ENCODE measurements around the gene CRACR2A.

CRACR2A gene

DNA sequence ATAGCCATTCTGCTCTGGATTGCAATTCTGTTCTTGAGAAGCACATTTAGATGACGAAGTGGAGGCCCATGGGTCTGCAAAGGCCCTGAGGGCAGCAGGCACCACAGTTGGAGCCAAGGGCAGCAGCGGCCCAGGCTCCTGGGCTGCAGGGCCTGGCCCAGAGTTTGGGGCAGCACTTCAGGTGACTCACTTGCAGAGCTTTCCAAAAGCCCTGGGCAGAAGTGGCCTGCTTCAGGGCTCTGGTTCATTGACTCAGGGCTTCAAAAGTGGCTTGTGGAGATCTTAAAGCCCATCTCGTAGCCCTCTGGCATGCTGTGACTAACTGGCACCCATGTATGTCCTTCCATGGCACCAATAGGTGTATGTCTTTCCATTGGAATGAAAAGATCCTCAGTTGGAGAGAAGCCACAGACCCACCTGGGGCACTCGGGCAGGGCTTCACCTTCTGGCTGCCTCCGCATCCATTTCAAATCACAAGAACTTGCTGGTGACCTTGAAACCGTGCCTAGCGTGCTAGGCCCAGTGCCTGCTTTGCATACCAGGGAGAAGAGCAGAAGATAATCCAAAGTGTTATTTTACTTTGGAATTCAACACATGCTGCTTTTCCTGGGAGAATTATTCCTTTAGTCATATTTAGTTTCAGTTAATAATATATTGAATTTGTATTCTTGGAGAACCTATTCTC lies 155.2 kb downstream of the CRACR2A start:
- H3K4me3 ChIP-seq (ENCODE audit: control insufficient read depth, low read depth, low read length) = no peak overlapping the region
- TF ChIP-seq, protein P1, sequence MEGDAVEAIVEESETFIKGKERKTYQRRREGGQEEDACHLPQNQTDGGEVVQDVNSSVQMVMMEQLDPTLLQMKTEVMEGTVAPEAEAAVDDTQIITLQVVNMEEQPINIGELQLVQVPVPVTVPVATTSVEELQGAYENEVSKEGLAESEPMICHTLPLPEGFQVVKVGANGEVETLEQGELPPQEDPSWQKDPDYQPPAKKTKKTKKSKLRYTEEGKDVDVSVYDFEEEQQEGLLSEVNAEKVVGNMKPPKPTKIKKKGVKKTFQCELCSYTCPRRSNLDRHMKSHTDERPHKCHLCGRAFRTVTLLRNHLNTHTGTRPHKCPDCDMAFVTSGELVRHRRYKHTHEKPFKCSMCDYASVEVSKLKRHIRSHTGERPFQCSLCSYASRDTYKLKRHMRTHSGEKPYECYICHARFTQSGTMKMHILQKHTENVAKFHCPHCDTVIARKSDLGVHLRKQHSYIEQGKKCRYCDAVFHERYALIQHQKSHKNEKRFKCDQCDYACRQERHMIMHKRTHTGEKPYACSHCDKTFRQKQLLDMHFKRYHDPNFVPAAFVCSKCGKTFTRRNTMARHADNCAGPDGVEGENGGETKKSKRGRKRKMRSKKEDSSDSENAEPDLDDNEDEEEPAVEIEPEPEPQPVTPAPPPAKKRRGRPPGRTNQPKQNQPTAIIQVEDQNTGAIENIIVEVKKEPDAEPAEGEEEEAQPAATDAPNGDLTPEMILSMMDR (conservative IDR thresholded peaks at IDR 0.05; ENCODE audit: control insufficient read depth, insufficient read depth, low read depth, low read length) = no peak
- no peak for DNase-seq (ENCODE audit: low read depth)

DNA sequence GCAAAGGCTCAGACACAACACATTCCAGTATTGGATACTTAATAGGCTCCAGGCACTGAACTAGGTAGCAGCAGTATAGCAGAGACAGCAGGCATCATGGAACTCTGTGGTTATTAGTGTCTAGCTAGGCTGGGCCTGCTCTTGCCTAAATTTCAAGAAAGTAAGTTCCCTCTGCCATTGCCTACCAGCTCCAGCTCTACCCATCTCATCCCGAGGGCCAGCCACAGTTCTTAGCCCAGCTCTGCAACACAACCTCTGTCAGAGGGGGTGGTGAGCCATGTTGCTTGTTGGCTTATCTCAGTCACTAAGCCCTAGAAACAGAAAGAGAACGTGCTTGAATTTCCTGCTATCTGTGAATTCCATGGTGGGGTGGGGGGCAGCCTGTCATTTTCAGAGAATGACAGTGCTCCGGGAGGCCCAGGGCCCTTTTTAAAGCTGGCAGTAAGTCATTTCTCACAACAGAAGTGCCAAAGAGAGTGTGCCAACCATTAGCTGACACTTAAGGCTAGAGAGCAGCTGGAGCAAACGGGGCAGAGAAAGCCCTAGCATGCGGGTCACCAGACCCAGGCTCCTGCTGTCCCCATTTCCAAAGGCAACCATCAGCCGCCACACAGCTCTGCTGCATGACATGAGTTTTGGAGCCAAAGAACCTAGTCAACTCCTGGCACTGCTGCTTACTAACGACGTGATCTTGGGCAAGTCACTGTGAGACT lies 156.1 kb downstream of the CRACR2A start:
- no peak overlapping the region for H3K4me3 ChIP-seq (ENCODE audit: control insufficient read depth, low read depth, low read length)
- no peak for DNase-seq (ENCODE audit: low read depth)
- TF ChIP-seq, protein P1 (conservative IDR thresholded peaks at IDR 0.05; ENCODE audit: control insufficient read depth, insufficient read depth, low read depth, low read length) = no peak

DNA sequence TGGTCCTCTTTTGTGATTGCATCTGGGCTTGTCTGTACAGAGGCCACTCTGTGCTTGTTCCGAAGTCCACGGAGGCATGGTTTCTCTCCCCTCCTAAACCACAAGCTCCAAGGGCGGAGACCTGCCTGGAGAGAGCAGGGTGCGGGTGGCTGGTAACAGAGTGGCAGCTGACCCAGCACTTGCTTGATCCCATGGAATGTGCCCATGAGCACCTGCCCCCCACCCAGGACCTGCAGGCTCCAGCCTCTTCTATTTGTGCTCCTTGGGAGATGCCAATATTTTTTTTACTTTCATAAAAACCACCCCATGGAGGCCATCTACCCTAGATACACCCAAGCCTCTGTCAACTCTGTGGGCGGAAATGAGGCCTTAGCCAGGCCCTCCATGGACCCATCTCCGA lies 157.2 kb downstream of the CRACR2A start:
- DNase-seq (ENCODE audit: low read depth) = no peak
- H3K4me3 ChIP-seq (ENCODE audit: control insufficient read depth, low read depth, low read length) = no peak overlapping the region
- TF ChIP-seq, protein P1 (conservative IDR thresholded peaks at IDR 0.05; ENCODE audit: control insufficient read depth, insufficient read depth, low read depth, low read length) = no peak

- TF ChIP-seq, protein P1 (conservative IDR thresholded peaks at IDR 0.05; ENCODE audit: control insufficient read depth, insufficient read depth, low read depth, low read length) = no peak
- no peak for DNase-seq (ENCODE audit: low read depth)
Measured at GRCh38 chr12:3594966-3595365, 157.9 kb downstream of the CRACR2A start.

GRCh38 chr12:3593906-3594483 lies 158.9 kb downstream of the CRACR2A start:
- DNase-seq (ENCODE audit: low read depth) = no peak
- no peak overlapping the region for H3K4me3 ChIP-seq (ENCODE audit: control insufficient read depth, low read depth, low read length)
- TF ChIP-seq, protein P1 (conservative IDR thresholded peaks at IDR 0.05; ENCODE audit: control insufficient read depth, insufficient read depth, low read depth, low read length) = no peak

More at GRCh38 chr12:3594966-3595365, 157.9 kb downstream of the CRACR2A start:
- no peak overlapping the region for H3K4me3 ChIP-seq (ENCODE audit: control insufficient read depth, low read depth, low read length)

GRCh38 chr12:3592856-3593625 lies 159.9 kb downstream of the CRACR2A start:
- TF ChIP-seq, protein P1 (conservative IDR thresholded peaks at IDR 0.05; ENCODE audit: control insufficient read depth, insufficient read depth, low read depth, low read length) = no peak
- no peak overlapping the region for H3K4me3 ChIP-seq (ENCODE audit: control insufficient read depth, low read depth, low read length)
- DNase-seq (ENCODE audit: low read depth) = no peak

All from fibroblast of mammary gland (primary cell).